DND-41 (cell line): ENCODE measurements around the gene COL6A3.
"Not testable (repeated sequence)": the region's sequence is repeated elsewhere in the genome, so short reads cannot be mapped to it uniquely, and the experiment has no call there.

Experiments used
- ATAC-seq: fragments of 200-7000 bp; cut with Tn5 transposase; 3 replicates; pipeline ENCODE4 v1.9.1; 2021; ENCODE audit warnings: low read depth; ENCODE audit not compliant: insufficient read depth
- DNase-seq: peaks from one replicate; pipeline ENCODE4 v3.0.0-alpha.2; 2020
- H2AFZ ChIP-seq: 2 replicates; pipeline ENCODE4 v1.6.0; 2012; ENCODE audit warnings: low read depth, low read length
- H3K27ac ChIP-seq: 2 replicates; pipeline ENCODE4 v1.5.1; 2012; ENCODE audit warnings: low read length, inconsistent platforms
- H3K27me3 ChIP-seq: fragments of 200-600 bp; sonication (generic); 2 replicates; pipeline ENCODE4 v1.6.0; 2012; ENCODE audit warnings: low read length, mild to moderate bottlenecking, inconsistent platforms; ENCODE audit not compliant: insufficient read depth, poor library complexity
- H3K36me3 ChIP-seq: 2 replicates; pipeline ENCODE4 v1.5.1; 2012; ENCODE audit warnings: low read length, inconsistent platforms; ENCODE audit not compliant: insufficient read depth
- H3K4me1 ChIP-seq: 2 replicates; pipeline ENCODE4 v1.5.1; 2012; ENCODE audit warnings: mild to moderate bottlenecking, low read length; ENCODE audit not compliant: insufficient read depth
- H3K4me2 ChIP-seq: 2 replicates; pipeline ENCODE4 v1.6.0; 2012; ENCODE audit warnings: mild to moderate bottlenecking, moderate library complexity, low read length, inconsistent platforms; ENCODE audit not compliant: insufficient read depth
- H3K4me3 ChIP-seq, 2 experiments: fragments of 200-600 bp in 1 of 2; shearing (Covaris generic) in 1 of 2; 2 replicates each; pipeline ENCODE4 v1.5.1; 2012 to 2016; ENCODE audit warnings: inconsistent platforms in 2 of 2, low read length in 2 of 2, mild to moderate bottlenecking in 2 of 2, low read depth in 1 of 2, moderate library complexity in 1 of 2
- H3K79me2 ChIP-seq: 2 replicates; pipeline ENCODE4 v1.6.0; 2012; ENCODE audit warnings: low read length, inconsistent platforms; ENCODE audit not compliant: insufficient read depth
- H3K9ac ChIP-seq: 2 replicates; pipeline ENCODE4 v1.6.0; 2012; ENCODE audit warnings: low read depth, mild to moderate bottlenecking, inconsistent platforms, low read length, moderate library complexity
- H3K9me3 ChIP-seq: 2 replicates; pipeline ENCODE4 v1.5.1; 2012; ENCODE audit warnings: low read length, moderate library complexity, mild to moderate bottlenecking, inconsistent platforms; ENCODE audit not compliant: insufficient read depth, severe bottlenecking
- H4K20me1 ChIP-seq: 2 replicates; pipeline ENCODE4 v1.6.0; 2012; ENCODE audit warnings: low read length; ENCODE audit not compliant: insufficient read depth
- EZH2 ChIP-seq: IDR thresholded peaks from 3 replicates; pipeline ENCODE4 v1.6.1; 2012; ENCODE audit warnings: borderline replicate concordance, low read depth, mild to moderate bottlenecking, moderate library complexity, low read length, inconsistent platforms; ENCODE audit not compliant: severe bottlenecking
- TF ChIP-seq, protein P1 (sequence below): IDR thresholded peaks from 2 replicates; pipeline ENCODE4 v1.5.1; 2012; ENCODE audit warnings: borderline replicate concordance, low read length, moderate library complexity, mild to moderate bottlenecking; ENCODE audit not compliant: poor library complexity, severe bottlenecking; ENCODE audit errors: extremely low read depth

Gene COL6A3

DNA sequence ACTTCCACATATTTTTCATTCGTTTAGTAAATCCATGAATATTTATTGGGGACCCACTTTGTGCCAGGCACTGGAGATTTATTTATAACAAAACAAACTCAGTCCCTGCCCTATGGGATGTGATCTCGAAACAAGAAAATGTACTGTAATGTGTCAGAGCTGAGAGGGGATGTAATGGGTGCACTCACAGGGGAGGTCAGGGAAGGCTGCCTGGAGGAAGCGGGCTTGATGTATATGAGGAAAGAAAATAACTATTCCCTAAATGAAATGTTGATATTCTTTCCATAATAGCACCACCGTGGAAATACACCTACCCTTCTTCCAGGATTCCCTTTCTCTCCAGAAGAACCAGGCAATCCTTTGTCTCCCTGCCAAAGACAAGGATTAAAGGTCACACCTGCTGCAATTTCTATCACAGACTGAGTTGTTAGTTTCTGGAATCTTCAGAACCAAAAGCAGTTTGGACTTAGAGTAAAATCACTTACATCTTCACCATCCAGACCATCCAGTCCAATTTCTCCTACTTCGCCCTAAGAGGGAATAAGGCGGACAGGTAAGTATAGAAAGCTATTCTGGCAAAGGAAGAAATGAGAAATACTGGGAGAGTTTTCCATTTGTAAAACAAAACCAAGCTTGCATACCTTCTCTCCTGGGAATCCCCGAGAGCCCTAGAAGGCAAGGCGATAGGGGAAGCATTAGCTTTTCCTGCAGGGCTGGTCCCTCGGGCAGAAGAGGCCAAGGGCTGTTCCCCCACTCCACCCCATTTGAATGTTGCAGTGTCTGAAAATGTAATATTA is 55.0 kb downstream of the COL6A3 start:
- Histone ChIP-seq H3K27ac (no peak overlapping the region), H3K36me3 (no peaks in the 10 kb centered on the region), H3K9ac (no peak overlapping the region), H2AFZ (no peak overlapping the region), H3K4me3 (no peak overlapping the region), H3K79me2 (no peaks in the 10 kb centered on the region), H3K4me1 (no peaks in the 10 kb centered on the region), H3K27me3 (peaks cover 12% of the 10 kb centered on the region), H3K9me3 (no peaks in the 10 kb centered on the region), H3K4me2 (no peak overlapping the region), H4K20me1 (no peaks in the 10 kb centered on the region)
- TF ChIP-seq, protein P1, sequence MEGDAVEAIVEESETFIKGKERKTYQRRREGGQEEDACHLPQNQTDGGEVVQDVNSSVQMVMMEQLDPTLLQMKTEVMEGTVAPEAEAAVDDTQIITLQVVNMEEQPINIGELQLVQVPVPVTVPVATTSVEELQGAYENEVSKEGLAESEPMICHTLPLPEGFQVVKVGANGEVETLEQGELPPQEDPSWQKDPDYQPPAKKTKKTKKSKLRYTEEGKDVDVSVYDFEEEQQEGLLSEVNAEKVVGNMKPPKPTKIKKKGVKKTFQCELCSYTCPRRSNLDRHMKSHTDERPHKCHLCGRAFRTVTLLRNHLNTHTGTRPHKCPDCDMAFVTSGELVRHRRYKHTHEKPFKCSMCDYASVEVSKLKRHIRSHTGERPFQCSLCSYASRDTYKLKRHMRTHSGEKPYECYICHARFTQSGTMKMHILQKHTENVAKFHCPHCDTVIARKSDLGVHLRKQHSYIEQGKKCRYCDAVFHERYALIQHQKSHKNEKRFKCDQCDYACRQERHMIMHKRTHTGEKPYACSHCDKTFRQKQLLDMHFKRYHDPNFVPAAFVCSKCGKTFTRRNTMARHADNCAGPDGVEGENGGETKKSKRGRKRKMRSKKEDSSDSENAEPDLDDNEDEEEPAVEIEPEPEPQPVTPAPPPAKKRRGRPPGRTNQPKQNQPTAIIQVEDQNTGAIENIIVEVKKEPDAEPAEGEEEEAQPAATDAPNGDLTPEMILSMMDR: no peak
- TF ChIP-seq EZH2: no peak
- ATAC-seq (no peak), DNase-seq (no peak)

- TF ChIP-seq, protein P1: no peak
- no peak for TF ChIP-seq EZH2
- H3K9me3 ChIP-seq: no peaks in the 10 kb centered on the region
- H4K20me1 ChIP-seq: no peaks in the 10 kb centered on the region
- no peak overlapping the region for H3K4me2 ChIP-seq
- no peaks in the 10 kb centered on the region for H3K4me1 ChIP-seq
- no peak overlapping the region for H3K27ac ChIP-seq
- ATAC-seq (no peak), DNase-seq (no peak)
- peaks cover 2% of the 10 kb centered on the region for H3K27me3 ChIP-seq
- H2AFZ ChIP-seq: no peak overlapping the region
- no peak overlapping the region for H3K9ac ChIP-seq
- no peak overlapping the region for H3K4me3 ChIP-seq
- no peaks in the 10 kb centered on the region for H3K79me2 ChIP-seq
- H3K36me3 ChIP-seq: no peaks in the 10 kb centered on the region
Observed at GRCh38 chr2:237355701-237356100, 58.3 kb downstream of the COL6A3 start.

- DNase-seq (no peak), ATAC-seq (no peak)
- TF ChIP-seq, protein P1: no peak
- no peak for TF ChIP-seq EZH2
- H3K9ac ChIP-seq: no peak overlapping the region
- no peak overlapping the region for H2AFZ ChIP-seq
- no peak overlapping the region for H3K27ac ChIP-seq
- no peak overlapping the region for H3K4me2 ChIP-seq
- no peak overlapping the region for H3K4me3 ChIP-seq
- no peaks in the 10 kb centered on the region for H3K36me3 ChIP-seq
- H3K27me3 ChIP-seq: peaks cover 3% of the 10 kb centered on the region
- H3K9me3 ChIP-seq: no peaks in the 10 kb centered on the region
- H3K79me2 ChIP-seq: no peaks in the 10 kb centered on the region
- no peaks in the 10 kb centered on the region for H4K20me1 ChIP-seq
- no peaks in the 10 kb centered on the region for H3K4me1 ChIP-seq
Observed at GRCh38 chr2:237354892-237355291, 59.1 kb downstream of the COL6A3 start.

DNA sequence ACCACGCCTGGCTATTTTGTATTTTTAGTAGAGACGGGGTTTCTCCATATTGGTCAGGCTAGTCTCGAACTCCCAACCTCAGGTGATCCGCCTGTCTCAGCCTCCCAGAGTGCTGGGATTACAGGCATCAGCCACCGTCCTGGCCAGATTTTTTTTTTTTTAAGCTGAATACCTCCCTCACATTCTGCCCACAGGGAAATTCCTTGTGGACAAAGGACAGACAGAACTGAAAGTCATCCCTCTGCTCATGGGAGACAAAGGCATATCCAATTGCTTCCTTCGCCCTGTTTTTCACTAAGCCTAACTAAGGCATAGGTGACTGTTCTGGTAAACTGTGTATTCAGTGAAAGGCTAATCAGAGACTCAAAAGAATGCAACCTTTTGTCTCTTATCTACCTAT is 59.8 kb downstream of the COL6A3 start:
- not testable (repeated sequence) for H3K9ac ChIP-seq, H3K4me1 ChIP-seq, DNase-seq, H2AFZ ChIP-seq, H3K4me3 ChIP-seq, H3K4me2 ChIP-seq, H3K9me3 ChIP-seq, H3K36me3 ChIP-seq, H3K27me3 ChIP-seq, ATAC-seq, H3K79me2 ChIP-seq, H4K20me1 ChIP-seq, H3K27ac ChIP-seq
